ENCODE data around the gene FIBCD1. TPM values are rescaled to one million over a fixed set of nuclear protein-coding genes. Genes with fewer than 3 reads are reported as not detected.

The FIBCD1 gene
- polyA plus RNA-seq, 1 donor (not counting 4 experiments of a cell fraction or from before 2014, with no cell fraction given): 0.79 TPM

- Histone ChIP-seq H4K20me1 (ENCODE audit: control insufficient read depth, extremely low read depth, insufficient read depth, low read length) (no peaks in the 10 kb centered on the region), H3K27me3 (ENCODE audit: control insufficient read depth, extremely low read depth, insufficient read depth, low read length) (peaks cover 21% of the 10 kb centered on the region), H3K4me1 (ENCODE audit: control insufficient read depth, extremely low read depth, insufficient read depth, low read length) (peaks cover 20% of the 10 kb centered on the region), H3K4me3 (ENCODE audit: control insufficient read depth in 2 of 3, extremely low read depth in 1 of 3, insufficient read depth in 2 of 3, low read depth in 1 of 3, low read length in 3 of 3) (no peak overlapping the region), H3K9me3 (ENCODE audit: control insufficient read depth, low read depth, low read length) (peaks cover 3% of the 10 kb centered on the region), H3K4me2 (ENCODE audit: control insufficient read depth, extremely low read depth, insufficient read depth, low read depth, low read length) (peak overlapping the region; percentile 92), H2AFZ (ENCODE audit: control insufficient read depth, low read length) (no peak overlapping the region), H3K79me2 (ENCODE audit: control insufficient read depth, insufficient read depth, low read length) (no peaks in the 10 kb centered on the region), H3K9ac (ENCODE audit: control insufficient read depth, extremely low read depth, insufficient read depth, low read length) (peak overlapping the region; percentile 59), H3K9me1 (ENCODE audit: control insufficient read depth, extremely low read depth, insufficient read depth, low read length) (no peaks in the 10 kb centered on the region), H3K27ac (ENCODE audit: control insufficient read depth, insufficient read depth, low read length) (no peak overlapping the region), H3K36me3 (ENCODE audit: control insufficient read depth in 2 of 2, extremely low read depth in 1 of 2, insufficient read depth in 2 of 2, low read length in 2 of 2) (no peaks in the 10 kb centered on the region)
- no peak for TF ChIP-seq EZH2 (IDR thresholded peaks at IDR 0.05; ENCODE audit: low read length)
- TF ChIP-seq CTCF (optimal IDR thresholded peaks at IDR 0.05 in 1 of 3, IDR thresholded peaks at IDR 0.05 in 1 of 3, conservative IDR thresholded peaks at IDR 0.05 in 1 of 3; ENCODE audit: extremely low read depth in 1 of 3, insufficient read depth in 2 of 3, low read length in 3 of 3): no peak
- DNase-seq (ENCODE audit: low read depth, low spot score) (no peak), FAIRE-seq (no peak)
- dilution Hi-C loops (cut with MboI; ENCODE audit: extremely low pct_ligation_motif_present, low sequenced_read_pairs): no loop called here
Measured at GRCh38 chr9:130947618-130948140, 8.6 kb upstream of the FIBCD1 start.

- H3K9me3 ChIP-seq (ENCODE audit: control insufficient read depth, low read depth, low read length): peaks cover 3% of the 10 kb centered on the region
- H3K79me2 ChIP-seq (ENCODE audit: control insufficient read depth, insufficient read depth, low read length): no peaks in the 10 kb centered on the region
- FAIRE-seq (peak; percentile 66), DNase-seq (ENCODE audit: low read depth, low spot score) (peak; percentile 75)
- no peaks in the 10 kb centered on the region for H3K36me3 ChIP-seq (ENCODE audit: control insufficient read depth in 2 of 2, extremely low read depth in 1 of 2, insufficient read depth in 2 of 2, low read length in 2 of 2)
- dilution Hi-C loops (cut with MboI; ENCODE audit: extremely low pct_ligation_motif_present, low sequenced_read_pairs): no loop called here
- H4K20me1 ChIP-seq (ENCODE audit: control insufficient read depth, extremely low read depth, insufficient read depth, low read length): no peaks in the 10 kb centered on the region
- TF ChIP-seq EZH2 (IDR thresholded peaks at IDR 0.05; ENCODE audit: low read length): no peak
- H3K4me1 ChIP-seq (ENCODE audit: control insufficient read depth, extremely low read depth, insufficient read depth, low read length): peaks cover 20% of the 10 kb centered on the region
- no peaks in the 10 kb centered on the region for H3K9me1 ChIP-seq (ENCODE audit: control insufficient read depth, extremely low read depth, insufficient read depth, low read length)
- peak overlapping the region; percentile 59 for H3K9ac ChIP-seq (ENCODE audit: control insufficient read depth, extremely low read depth, insufficient read depth, low read length)
- H3K4me2 ChIP-seq (ENCODE audit: control insufficient read depth, extremely low read depth, insufficient read depth, low read depth, low read length): peak overlapping the region; percentile 92
- H3K27me3 ChIP-seq (ENCODE audit: control insufficient read depth, extremely low read depth, insufficient read depth, low read length): peaks cover 24% of the 10 kb centered on the region
- peak overlapping the region in 2 of 3 experiments; percentile 56 to 58 for H3K4me3 ChIP-seq (ENCODE audit: control insufficient read depth in 2 of 3, extremely low read depth in 1 of 3, insufficient read depth in 2 of 3, low read depth in 1 of 3, low read length in 3 of 3)
- peak overlapping the region; percentile 55 for H3K27ac ChIP-seq (ENCODE audit: control insufficient read depth, insufficient read depth, low read length)
- no peak overlapping the region for H2AFZ ChIP-seq (ENCODE audit: control insufficient read depth, low read length)
Measured at GRCh38 chr9:130946766-130947617, 7.9 kb upstream of the FIBCD1 start.

Measured in keratinocyte (primary cell).